K562 (cell line): ENCODE data around the gene UBFD1.

Experiments used
- ARNT ChIP-seq, 2 experiments: fragments of 450-650 bp; IDR thresholded peaks; 2 replicates each; pipeline ENCODE4 v1.6.1; 2016; ENCODE audit warnings: mild to moderate bottlenecking in 1 of 2
- ATF1 ChIP-seq, 2 experiments: fragments of 450-650 bp in 1 of 2; IDR thresholded peaks; 2 replicates each; pipeline ENCODE4 v1.6.1; 2016; ENCODE audit warnings: missing compliant biosample characterization in 1 of 2, missing genetic modification characterization in 1 of 2
- CHD2 ChIP-seq: IDR thresholded peaks from 2 replicates; pipeline ENCODE4 v1.6.1; 2011; ENCODE audit warnings: low read depth, low read length
- CTCF ChIP-seq, 3 experiments: IDR thresholded peaks in 2 of 3; conservative IDR thresholded peaks in 1 of 3; 2 replicates each; pipeline ENCODE4 v1.5.1; 2011 to 2012; ENCODE audit warnings: low read length in 3 of 3, mild to moderate bottlenecking in 3 of 3, control low read depth in 2 of 3, improper control_type of control experiment in 1 of 3, inconsistent platforms in 1 of 3, low read depth in 1 of 3, mixed read lengths in 1 of 3, moderate library complexity in 1 of 3; ENCODE audit not compliant: insufficient read depth in 2 of 3
- POLR2AphosphoS5 ChIP-seq: IDR thresholded peaks from 2 replicates; pipeline ENCODE4 v1.6.1; 2011; ENCODE audit warnings: mild to moderate bottlenecking, low read depth, low read length, moderate library complexity; ENCODE audit not compliant: control insufficient read depth, insufficient read depth
- PRMT5 ChIP-seq: sonication (generic); formaldehyde crosslinking; IDR thresholded peaks from 2 replicates; pipeline ENCODE4 v1.5.0; 2020; ENCODE audit warnings: missing genetic modification reagents
- STAT6 ChIP-seq: sonication (generic); formaldehyde crosslinking; IDR thresholded peaks from 2 replicates; pipeline ENCODE4 v1.8.1; 2023; ENCODE audit warnings: mild to moderate bottlenecking, missing genetic modification reagents
- ZNF280A ChIP-seq: fragments of 450-650 bp; IDR thresholded peaks from 2 replicates; pipeline ENCODE4 v1.6.1; 2018; ENCODE audit warnings: mild to moderate bottlenecking, low read depth; ENCODE audit not compliant: partially characterized antibody

GRCh38 chr16:23597003-23597756 lies 39.7 kb downstream of the UBFD1 start:
- peak; percentile 51; the same call in 1 of the 2 replicates for TF ChIP-seq POLR2AphosphoS5
- TF ChIP-seq PRMT5 (CRISPR knock-in tag), result no peak
- no peak for TF ChIP-seq ATF1 (CRISPR knock-in tag; IDR thresholded peaks at IDR 0.05)
- TF ChIP-seq ATF1 (tag; IDR thresholded peaks at IDR 0.05), result peak; percentile 90
- peak; percentile 60 to 91; a peak in 3 of 4 replicates for TF ChIP-seq ARNT (IDR thresholded peaks at IDR 0.05)
- TF ChIP-seq STAT6 (CRISPR knock-in tag), result no peak
- TF ChIP-seq ZNF280A, result no peak
- no peak for TF ChIP-seq CHD2
- peak; percentile 78 to 86 (median 85) for TF ChIP-seq CTCF (IDR thresholded peaks at IDR 0.05 in 2 of 3, conservative IDR thresholded peaks at IDR 0.05 in 1 of 3; ENCODE audit: insufficient read depth in 2 of 3, low read depth in 1 of 3, low read length in 3 of 3)
